NOMO-1 treated with dmso at 0.1 percent for 144 hours (cell line): ENCODE measurements around the gene ALPK3.

Experiments used
- DNase-seq: peaks from one replicate; lab custom pipeline; 2025; ENCODE audit not compliant: unreplicated experiment; lab: John Stamatoyannopoulos, UW

Gene ALPK3

GRCh38 chr15:84844964-84845363, 27.8 kb downstream of the ALPK3 start:
- DNase-seq: no peak

GRCh38 chr15:84845631-84846030, 28.5 kb downstream of the ALPK3 start:
- peak; percentile 28 for DNase-seq

DNA sequence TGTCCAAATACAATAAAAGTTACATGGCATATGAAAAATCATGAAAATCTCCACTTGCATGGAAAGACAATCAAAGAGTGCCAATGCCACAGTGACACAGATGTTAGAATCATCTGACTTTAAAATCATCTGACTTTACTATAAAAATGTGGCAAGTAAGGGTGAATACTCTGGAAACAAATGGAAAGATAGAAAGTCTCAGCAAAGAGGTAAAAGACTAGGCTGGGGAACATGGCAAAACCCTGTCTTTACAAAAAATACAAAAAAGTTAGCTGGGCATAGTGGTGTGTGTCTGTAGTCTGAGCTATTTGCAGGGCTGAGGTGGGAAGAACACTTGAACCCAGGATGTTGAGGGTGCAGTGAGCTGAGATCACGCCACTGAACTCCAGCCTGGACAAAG, 29.1 kb downstream of the ALPK3 start:
- no peak for DNase-seq

DNA sequence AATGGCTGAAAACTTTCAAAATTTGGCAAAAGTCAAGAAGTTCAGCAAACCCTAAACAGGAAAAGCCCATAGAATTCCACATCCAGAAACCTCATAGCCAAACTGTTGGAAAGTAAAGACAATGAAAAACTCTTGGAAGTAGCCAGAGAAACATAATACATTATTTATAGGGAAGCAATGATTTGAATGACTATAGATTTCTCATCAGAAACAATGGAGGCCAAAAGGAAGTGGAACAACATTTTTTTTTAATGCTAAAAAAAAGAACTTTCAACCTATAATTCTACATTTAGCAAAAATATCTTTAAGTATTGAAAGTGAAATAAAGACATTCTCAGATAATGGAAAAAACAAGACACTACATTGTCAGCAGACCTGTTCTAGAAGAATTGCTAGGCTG, 30.2 kb downstream of the ALPK3 start:
- no peak for DNase-seq

- no peak for DNase-seq
Measured at GRCh38 chr15:84852212-84852611, 35.1 kb downstream of the ALPK3 start.

DNA sequence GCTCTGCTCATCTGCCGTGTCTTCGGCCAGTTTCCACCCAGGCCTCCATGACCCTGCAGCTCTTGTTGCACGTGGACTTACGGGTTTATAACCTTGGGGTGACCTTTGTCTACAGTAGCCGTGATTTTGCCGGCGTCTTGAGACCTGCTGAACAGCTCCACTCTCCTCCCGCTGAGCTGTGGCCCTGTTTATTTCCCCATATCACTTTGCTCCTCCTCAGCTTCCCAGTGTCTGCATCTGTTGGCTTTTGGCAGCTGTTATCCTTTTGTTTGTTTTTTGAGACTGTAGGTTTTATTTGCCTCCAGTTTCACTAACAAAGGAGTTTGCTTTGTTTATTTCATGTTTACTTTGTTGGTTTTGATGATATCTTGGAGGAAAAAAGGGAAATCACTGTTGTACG, 38.0 kb downstream of the ALPK3 start:
- no peak for DNase-seq

- no peak for DNase-seq
Measured at GRCh38 chr15:84855765-84856164, 38.6 kb downstream of the ALPK3 start.

GRCh38 chr15:84856731-84857417, 39.7 kb downstream of the ALPK3 start:
- no peak for DNase-seq

DNA sequence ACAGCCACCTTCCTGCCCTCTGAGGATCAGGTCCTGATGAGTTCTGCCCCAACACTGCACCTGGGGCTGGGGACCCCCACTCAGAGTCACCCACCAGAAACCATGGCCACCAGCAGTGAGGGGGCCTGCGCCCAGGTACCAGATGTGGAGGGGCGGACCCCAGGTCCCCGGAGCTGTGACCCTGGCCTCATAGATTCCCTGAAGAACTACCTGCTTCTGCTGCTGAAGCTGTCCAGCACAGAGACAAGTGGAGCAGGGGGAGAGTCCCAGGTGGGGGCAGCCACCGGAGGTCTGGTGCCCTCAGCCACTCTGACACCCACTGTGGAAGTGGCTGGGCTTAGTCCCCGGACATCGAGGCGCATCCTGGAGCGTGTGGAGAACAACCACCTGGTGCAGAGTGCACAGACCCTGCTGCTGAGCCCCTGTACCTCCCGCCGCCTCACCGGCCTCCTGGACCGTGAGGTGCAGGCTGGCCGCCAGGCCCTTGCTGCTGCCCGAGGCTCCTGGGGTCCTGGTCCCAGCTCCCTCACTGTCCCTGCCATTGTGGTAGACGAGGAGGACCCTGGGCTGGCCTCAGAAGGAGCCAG, 40.4 kb downstream of the ALPK3 start:
- DNase-seq: no peak

GRCh38 chr15:84858231-84858630, 41.1 kb downstream of the ALPK3 start:
- no peak for DNase-seq

DNA sequence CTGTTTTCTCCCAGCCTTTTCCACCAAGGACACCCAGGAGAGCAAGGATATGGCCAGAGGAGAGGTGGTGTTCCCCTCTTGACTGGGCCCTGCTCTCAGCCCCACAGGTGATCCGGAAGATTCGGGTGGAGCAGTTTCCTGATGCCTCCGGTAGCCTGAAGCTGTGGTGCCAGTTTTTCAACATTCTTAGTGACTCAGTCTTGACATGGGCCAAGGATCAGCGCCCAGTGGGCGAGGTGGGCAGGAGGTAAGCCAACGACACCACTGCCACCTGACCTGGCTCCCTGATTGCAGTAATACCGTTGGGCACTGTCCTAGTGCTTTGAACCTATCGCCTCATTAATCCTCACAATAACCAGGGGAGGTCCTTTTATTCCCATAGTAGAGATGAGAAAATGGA, 42.0 kb downstream of the ALPK3 start:
- no peak for DNase-seq

- no peak for DNase-seq
Measured at GRCh38 chr15:84859651-84860050, 42.5 kb downstream of the ALPK3 start.

DNA sequence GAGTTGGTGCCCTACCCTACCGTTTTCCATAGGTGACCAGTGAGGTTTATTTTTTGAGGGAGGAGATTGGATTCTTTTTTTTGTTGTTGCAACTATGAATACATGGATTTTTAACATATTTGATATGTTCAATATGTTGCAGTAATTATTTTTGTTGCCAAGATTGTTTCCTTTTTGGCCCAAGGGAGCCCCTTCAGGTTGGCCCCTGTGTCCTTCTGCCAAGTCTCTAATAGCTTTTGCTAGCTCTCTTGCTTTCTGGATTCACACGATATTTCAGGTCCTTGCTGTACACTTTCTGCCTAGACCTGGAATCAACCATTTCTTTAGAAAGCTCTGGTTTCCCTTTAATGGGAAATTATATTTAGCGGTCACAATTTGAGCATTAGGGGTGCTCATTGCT, 44.6 kb downstream of the ALPK3 start:
- DNase-seq: no peak

GRCh38 chr15:84862214-84862975, 45.2 kb downstream of the ALPK3 start:
- DNase-seq: no peak

- DNase-seq: no peak
Measured at GRCh38 chr15:84863565-84864443, 46.6 kb downstream of the ALPK3 start.

DNA sequence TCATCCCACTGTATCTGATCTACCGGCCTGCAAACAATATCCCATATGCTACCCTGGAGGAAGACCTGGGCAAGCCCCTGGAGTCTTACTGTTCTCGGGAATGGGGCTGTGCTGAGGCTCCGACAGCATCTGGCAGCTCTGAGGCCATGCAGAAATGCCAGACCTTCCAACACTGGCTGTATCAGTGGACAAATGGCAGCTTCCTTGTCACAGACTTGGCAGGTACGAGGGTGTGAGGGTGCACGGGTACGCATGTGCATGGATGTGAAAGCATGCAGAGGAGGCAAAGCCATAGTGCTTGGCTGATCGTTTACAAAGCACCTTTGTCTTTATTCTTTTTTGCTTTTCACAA, 47.3 kb downstream of the ALPK3 start:
- DNase-seq: no peak

DNA sequence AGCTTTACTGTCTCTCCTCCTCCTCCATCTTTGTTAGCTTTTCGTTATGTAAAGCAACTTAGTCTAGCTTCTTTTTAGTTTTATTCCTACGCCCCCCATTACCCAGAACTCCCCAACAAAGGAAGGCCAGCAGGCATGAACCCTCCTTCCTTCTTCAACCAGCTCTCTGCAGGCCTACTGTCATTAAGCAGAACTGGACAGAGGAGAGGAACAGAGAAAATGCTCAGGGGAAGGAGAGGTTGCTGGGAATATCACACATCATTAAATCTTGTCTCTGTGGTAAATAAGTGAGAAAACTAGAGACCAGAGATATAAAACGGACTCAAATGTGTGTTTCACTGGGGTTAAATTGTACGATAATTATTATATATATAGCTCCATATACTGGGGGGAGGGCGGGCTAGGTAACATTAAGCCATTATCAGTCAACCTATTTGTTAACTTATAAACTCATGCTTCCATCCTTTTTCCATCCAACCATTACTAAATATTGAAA, 48.0 kb downstream of the ALPK3 start:
- no peak for DNase-seq

DNA sequence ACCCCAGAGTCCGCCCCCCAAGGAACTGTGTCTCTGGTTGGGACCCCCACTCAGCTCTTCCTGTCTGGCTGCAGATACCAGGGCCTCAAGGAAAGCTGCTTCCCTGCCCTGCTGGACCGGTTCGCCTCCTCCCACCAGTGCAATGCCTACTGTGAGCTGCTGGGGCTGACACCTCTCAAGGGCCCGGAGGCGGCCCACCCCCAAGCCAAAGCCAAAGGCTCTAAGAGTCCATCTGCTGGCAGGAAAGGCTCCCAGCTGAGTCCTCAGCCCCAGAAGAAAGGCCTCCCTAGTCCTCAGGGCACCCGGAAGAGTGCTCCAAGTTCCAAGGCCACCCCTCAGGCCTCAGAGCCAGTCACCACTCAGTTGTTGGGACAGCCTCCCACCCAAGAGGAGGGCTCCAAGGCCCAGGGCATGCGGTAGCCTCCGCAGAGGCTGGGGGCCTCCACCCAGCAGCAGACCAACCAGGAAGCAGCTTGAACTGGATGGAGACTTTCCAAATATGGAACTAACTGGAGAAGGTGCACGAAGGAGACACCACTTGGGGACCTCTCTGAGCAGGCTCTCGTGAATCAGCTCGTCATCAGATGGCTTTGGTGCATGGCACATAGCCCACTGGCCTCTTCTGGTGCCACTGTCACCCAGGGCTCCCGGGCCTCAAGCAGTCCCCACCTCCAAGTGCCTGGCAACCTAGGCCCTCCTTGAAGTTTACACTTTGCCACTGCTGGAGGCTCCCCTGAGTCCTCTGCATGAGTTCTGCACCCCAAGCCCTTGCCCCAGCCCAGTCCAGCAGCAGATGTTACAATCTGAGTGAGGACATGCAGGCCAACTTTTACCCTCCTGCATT, 51.1 kb downstream of the ALPK3 start:
- no peak for DNase-seq

DNA sequence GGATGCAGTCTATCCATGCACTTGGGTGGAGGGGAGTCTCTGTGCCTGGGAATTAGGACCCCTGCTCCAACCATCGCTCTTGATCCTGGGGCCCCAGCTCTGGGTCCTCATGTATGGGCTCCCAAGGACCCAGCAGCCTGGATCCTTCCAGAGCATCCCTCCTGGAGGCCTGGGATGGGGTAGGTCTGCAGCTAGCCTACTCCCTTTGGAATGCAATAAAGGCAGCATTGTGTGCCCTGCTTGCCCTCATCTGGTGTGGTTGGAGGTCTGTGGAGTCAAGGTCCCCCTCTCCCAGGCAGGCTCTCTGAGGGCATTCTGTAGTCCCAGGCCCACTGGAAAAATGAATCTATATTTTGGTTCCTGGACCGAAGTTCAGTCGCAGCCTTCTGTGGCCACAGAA, 52.4 kb downstream of the ALPK3 start:
- no peak for DNase-seq

- no peak for DNase-seq
Measured at GRCh38 chr15:84871428-84871985, 54.4 kb downstream of the ALPK3 start.
